OCI-LY3 (cell line): Measurements from ENCODE around the gene BABAM2.
"Not testable (repeated sequence)": the region's sequence is repeated elsewhere in the genome, so short reads cannot be mapped to it uniquely, and the experiment has no call there.

ENCODE experiments used
- H2AFZ ChIP-seq: fragments of 200-600, 300-600 bp; shearing (Covaris generic); 2 replicates; pipeline ENCODE4 v1.6.0; 2014; ENCODE audit warnings: antibody characterized with exemption, low read depth, low read length
- H3K27ac ChIP-seq: fragments of 200-600, 300-600 bp; sonication (generic); 2 replicates; pipeline ENCODE4 v1.5.1; 2014; ENCODE audit warnings: mild to moderate bottlenecking, low read length, moderate library complexity, mixed read lengths
- H3K27me3 ChIP-seq: fragments of 200-600, 300-600 bp; sonication (generic); 2 replicates; pipeline ENCODE4 v1.6.1; 2014; ENCODE audit warnings: low read depth, low read length, mixed read lengths
- H3K36me3 ChIP-seq: fragments of 200-600, 300-600 bp; sonication (generic); replicated peaks from 2 replicates; pipeline ENCODE3; 2014; ENCODE audit warnings: low read depth, low read length, mixed read lengths
- H3K4me1 ChIP-seq: fragments of 300-600, 200-600 bp; sonication (generic); 2 replicates; pipeline ENCODE4 v1.6.1; 2014; ENCODE audit warnings: low read length, mixed read lengths
- H3K4me2 ChIP-seq: fragments of 200-600, 300-600 bp; sonication (generic); 2 replicates; pipeline ENCODE4 v1.6.1; 2014; ENCODE audit warnings: low read length, mixed read lengths
- H3K4me3 ChIP-seq: fragments of 300-600, 200-600 bp; sonication (generic); 2 replicates; pipeline ENCODE4 v1.5.1; 2014; ENCODE audit warnings: antibody characterized with exemption, mild to moderate bottlenecking, low read length, moderate library complexity
- H3K79me2 ChIP-seq: fragments of 300-600, 200-600 bp; shearing (Covaris generic); 2 replicates; pipeline ENCODE4 v1.6.1; 2014; ENCODE audit warnings: mild to moderate bottlenecking, low read length, mixed read lengths
- H3K9ac ChIP-seq: fragments of 300-600, 200-600 bp; shearing (Covaris generic); 2 replicates; pipeline ENCODE4 v1.6.0; 2014; ENCODE audit warnings: mild to moderate bottlenecking, low read length, moderate library complexity
- H3K9me3 ChIP-seq: fragments of 200-600, 300-600 bp; shearing (Covaris generic); 2 replicates; pipeline ENCODE4 v1.6.1; 2014; ENCODE audit warnings: low read length, mixed read lengths; ENCODE audit not compliant: insufficient read depth
- H4K20me1 ChIP-seq: fragments of 200-600, 300-600 bp; sonication (generic); 2 replicates; pipeline ENCODE4 v1.6.1; 2016; ENCODE audit warnings: low read length, mixed read lengths; ENCODE audit not compliant: insufficient read depth
- EZH2phosphoT487 ChIP-seq: fragments of 200-600 bp; shearing (Covaris generic); IDR thresholded peaks from 2 replicates; pipeline ENCODE4 v1.6.1; 2018; ENCODE audit warnings: antibody characterized with exemption, mixed run types, low read depth
- TF ChIP-seq, protein P1 (sequence below): fragments of 200-600, 300-600 bp; sonication (generic); IDR thresholded peaks from 2 replicates; pipeline ENCODE4 v1.5.1; 2014; ENCODE audit warnings: antibody characterized with exemption, low read length, low read depth

BABAM2 gene

DNA sequence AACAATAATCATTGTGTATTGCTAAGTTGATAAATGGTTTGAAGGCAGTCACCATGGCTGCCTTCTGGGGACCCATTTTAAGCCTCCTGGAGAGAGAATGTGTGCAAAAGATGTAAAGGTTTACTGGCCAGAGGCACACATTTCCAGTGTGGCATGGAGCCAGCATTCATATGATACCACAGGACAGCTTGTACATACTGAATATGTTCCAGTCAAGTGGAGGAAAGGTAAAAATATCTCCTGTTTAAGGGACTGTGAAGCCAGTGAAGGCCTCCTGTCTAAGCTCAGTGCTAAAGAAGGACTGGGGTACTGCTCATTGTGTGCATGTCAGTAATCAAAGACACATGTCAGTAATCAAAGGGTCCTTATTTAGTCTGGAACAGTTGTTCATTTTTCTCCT is 119.2 kb downstream of the BABAM2 start:
- Histone ChIP-seq H3K27me3 (no peaks in the 10 kb centered on the region), H3K27ac (no peak overlapping the region), H3K4me2 (no peak overlapping the region), H3K79me2 (no peaks in the 10 kb centered on the region), H3K4me3 (no peak overlapping the region), H4K20me1 (no peaks in the 10 kb centered on the region), H3K9me3 (no peaks in the 10 kb centered on the region), H2AFZ (no peak overlapping the region), H3K36me3 (no peaks in the 10 kb centered on the region), H3K9ac (no peak overlapping the region), H3K4me1 (no peaks in the 10 kb centered on the region)
- TF ChIP-seq, protein P1, sequence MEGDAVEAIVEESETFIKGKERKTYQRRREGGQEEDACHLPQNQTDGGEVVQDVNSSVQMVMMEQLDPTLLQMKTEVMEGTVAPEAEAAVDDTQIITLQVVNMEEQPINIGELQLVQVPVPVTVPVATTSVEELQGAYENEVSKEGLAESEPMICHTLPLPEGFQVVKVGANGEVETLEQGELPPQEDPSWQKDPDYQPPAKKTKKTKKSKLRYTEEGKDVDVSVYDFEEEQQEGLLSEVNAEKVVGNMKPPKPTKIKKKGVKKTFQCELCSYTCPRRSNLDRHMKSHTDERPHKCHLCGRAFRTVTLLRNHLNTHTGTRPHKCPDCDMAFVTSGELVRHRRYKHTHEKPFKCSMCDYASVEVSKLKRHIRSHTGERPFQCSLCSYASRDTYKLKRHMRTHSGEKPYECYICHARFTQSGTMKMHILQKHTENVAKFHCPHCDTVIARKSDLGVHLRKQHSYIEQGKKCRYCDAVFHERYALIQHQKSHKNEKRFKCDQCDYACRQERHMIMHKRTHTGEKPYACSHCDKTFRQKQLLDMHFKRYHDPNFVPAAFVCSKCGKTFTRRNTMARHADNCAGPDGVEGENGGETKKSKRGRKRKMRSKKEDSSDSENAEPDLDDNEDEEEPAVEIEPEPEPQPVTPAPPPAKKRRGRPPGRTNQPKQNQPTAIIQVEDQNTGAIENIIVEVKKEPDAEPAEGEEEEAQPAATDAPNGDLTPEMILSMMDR, result no peak
- TF ChIP-seq EZH2phosphoT487, result no peak

DNA sequence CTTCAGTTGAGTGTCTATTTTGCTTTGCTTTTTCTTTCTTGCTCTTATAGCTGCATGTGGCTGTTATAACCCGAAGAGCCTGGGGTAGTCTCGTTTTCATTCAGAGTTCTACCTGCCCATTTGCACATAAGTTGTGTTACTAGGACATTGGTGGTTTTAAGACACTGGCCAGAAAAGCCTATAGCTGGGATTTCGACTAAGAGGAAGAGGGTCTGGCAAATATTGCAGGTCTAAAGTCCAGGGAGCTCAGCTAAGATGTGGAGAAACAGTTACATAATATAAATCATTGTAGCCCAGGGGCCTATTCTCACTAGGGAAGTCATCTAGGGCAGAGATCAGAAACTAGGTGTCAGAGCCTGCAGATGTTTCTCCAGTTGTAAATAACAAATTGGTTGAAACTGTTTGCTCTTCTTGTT is 120.8 kb downstream of the BABAM2 start:
- Histone ChIP-seq H2AFZ (no peak overlapping the region), H3K4me3 (no peak overlapping the region), H3K4me2 (no peak overlapping the region), H3K27ac (no peak overlapping the region), H3K27me3 (no peaks in the 10 kb centered on the region), H3K4me1 (no peaks in the 10 kb centered on the region), H3K36me3 (no peaks in the 10 kb centered on the region), H3K9ac (no peak overlapping the region), H3K79me2 (no peaks in the 10 kb centered on the region), H4K20me1 (no peaks in the 10 kb centered on the region), H3K9me3 (no peaks in the 10 kb centered on the region)
- TF ChIP-seq, protein P1, result no peak
- no peak for TF ChIP-seq EZH2phosphoT487

DNA sequence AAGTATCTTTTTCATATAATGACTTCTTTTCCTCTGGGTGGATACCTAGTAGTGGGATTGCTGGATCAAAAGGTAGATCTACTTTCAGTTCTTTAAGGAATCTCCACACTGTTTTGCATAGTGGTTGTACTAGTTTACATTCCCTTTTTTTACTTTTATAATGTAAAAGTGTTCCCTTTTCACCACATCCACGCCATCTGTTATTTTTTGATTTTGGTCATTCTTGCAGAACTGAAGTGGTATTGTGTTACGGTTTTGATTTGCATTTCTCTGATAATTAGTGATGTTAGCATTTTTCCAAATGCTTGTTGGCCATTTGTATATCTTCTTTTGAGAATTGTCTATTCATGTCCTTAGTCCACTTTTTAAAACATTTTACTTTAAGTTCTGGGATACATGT is 127.9 kb downstream of the BABAM2 start:
- not testable (repeated sequence) for H3K36me3 ChIP-seq

DNA sequence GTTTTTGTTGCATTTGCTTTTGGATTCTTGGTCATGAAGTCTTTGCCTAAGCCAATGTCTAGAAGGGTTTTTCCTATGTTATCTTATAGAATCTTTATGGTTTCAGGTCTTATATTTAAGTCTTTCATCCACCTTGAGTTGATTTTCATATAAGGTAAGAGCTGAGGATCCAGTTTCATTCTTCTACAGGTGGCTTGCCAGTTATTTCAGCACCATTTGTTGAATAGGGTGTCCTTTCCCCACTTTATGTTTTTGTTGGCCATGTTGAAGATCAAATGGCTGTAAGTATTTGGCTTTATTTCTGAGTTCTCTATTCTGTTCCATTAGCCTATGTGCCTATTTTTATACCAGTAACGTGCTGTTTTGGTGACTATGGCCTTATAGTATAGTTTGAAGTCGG is 129.0 kb downstream of the BABAM2 start:
- not testable (repeated sequence) for H2AFZ ChIP-seq, H3K4me2 ChIP-seq, H3K4me1 ChIP-seq, H3K27ac ChIP-seq, H3K36me3 ChIP-seq, H3K9me3 ChIP-seq, H4K20me1 ChIP-seq, H3K27me3 ChIP-seq, H3K4me3 ChIP-seq, H3K79me2 ChIP-seq, H3K9ac ChIP-seq

More for the DNA sequence above, 127.9 kb downstream of the BABAM2 start:
- H3K4me2 ChIP-seq, H3K4me1 ChIP-seq, H3K27ac ChIP-seq, H3K27me3 ChIP-seq, H3K9me3 ChIP-seq, H4K20me1 ChIP-seq, H2AFZ ChIP-seq, H3K4me3 ChIP-seq, H3K9ac ChIP-seq, H3K79me2 ChIP-seq: not testable (repeated sequence)

DNA sequence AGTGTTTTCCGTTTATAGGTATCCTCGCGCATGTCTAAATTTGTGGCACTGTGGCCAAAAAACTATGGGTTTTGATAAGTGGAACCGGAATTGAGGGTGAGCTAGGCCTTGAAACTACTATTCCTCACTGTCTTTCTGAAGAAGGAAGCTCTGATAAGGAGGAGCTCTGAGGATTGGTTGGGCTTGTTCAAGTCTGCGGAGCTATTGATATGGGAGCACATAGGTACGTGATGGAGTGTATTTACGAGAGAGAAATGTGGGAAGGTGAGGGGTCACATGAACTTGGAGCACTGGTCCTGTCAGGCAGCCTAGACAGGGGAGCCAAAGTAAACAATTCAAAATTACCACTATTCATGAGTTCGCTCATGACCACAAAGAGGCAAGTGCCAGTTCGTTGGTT is 131.4 kb downstream of the BABAM2 start:
- H3K27ac ChIP-seq, result no peak overlapping the region
- H3K27me3 ChIP-seq, result no peaks in the 10 kb centered on the region
- no peak overlapping the region for H3K4me3 ChIP-seq
- H3K36me3 ChIP-seq, result no peaks in the 10 kb centered on the region
- no peak for TF ChIP-seq EZH2phosphoT487
- TF ChIP-seq, protein P1, result no peak
- H4K20me1 ChIP-seq, result no peaks in the 10 kb centered on the region
- H3K4me2 ChIP-seq, result no peak overlapping the region
- H3K9me3 ChIP-seq, result no peaks in the 10 kb centered on the region
- no peak overlapping the region for H3K9ac ChIP-seq
- no peaks in the 10 kb centered on the region for H3K79me2 ChIP-seq
- H2AFZ ChIP-seq, result no peak overlapping the region
- no peaks in the 10 kb centered on the region for H3K4me1 ChIP-seq
